Ovary (tissue), 3 donors: ENCODE measurements around the gene PGA3.

Source experiments
- EP300 ChIP-seq: sonication (generic); formaldehyde crosslinking; IDR thresholded peaks from one replicate; pipeline ENCODE4 v1.6.1; 2017; ENCODE audit warnings: antibody characterized with exemption
- POLR2A ChIP-seq: fragments of 450-650 bp; IDR thresholded peaks from one replicate; pipeline ENCODE4 v1.6.1; 2017; ENCODE audit warnings: antibody characterized with exemption, mild to moderate bottlenecking, moderate library complexity
- TF ChIP-seq, protein P1 (sequence below), 3 donors: fragments of 450-650 bp in 2 of 3; fragments of 200-600 bp in 1 of 3; IDR thresholded peaks; one replicate each; pipeline versions ENCODE4 v1.5.1 to v1.8.0; 2016 to 2022; ENCODE audit warnings: antibody characterized with exemption in 3 of 3, mild to moderate bottlenecking in 1 of 3
- donor health status: DM: no; HTN: no; CAD: no.

DNA sequence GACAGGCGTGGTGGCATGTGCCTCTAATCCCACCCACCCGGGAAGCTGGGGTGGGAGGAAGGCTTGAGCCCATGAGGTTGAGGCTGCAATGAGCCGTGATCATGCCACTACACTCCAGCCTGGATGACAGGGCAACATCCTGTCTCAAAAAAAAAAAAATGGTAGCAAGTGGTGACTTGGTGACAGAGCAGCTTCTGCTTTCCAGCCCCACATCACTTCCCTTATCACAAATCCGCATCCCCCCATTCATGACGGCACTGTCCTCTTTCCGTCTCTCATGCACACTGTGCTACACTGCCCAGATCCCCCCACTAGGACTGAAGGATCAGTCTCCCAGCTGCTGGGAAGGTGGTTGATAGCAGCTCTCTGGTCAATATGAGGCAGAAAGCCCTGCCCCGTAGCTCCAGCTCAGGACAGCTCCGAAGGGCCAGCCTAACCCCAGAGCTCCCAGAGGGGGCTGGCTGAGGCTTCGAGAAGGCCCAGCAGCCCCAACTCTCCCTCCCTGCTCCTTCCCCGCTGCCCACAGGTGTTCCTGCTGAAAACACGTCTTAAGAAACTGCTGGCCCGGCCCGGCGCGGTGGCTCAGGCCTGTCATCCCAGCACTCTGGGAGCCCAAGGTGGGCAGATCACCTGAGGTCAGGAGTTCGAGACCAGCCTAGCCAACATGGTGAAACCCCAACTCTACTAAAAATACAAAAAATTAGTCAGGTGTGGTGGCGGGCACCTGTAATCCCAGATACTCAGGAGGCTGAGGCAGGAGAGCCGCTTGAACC, 53.6 kb downstream of the PGA3 start:
- TF ChIP-seq POLR2A, result no peak
- no peak for TF ChIP-seq EP300
- TF ChIP-seq, protein P1, sequence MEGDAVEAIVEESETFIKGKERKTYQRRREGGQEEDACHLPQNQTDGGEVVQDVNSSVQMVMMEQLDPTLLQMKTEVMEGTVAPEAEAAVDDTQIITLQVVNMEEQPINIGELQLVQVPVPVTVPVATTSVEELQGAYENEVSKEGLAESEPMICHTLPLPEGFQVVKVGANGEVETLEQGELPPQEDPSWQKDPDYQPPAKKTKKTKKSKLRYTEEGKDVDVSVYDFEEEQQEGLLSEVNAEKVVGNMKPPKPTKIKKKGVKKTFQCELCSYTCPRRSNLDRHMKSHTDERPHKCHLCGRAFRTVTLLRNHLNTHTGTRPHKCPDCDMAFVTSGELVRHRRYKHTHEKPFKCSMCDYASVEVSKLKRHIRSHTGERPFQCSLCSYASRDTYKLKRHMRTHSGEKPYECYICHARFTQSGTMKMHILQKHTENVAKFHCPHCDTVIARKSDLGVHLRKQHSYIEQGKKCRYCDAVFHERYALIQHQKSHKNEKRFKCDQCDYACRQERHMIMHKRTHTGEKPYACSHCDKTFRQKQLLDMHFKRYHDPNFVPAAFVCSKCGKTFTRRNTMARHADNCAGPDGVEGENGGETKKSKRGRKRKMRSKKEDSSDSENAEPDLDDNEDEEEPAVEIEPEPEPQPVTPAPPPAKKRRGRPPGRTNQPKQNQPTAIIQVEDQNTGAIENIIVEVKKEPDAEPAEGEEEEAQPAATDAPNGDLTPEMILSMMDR (IDR thresholded peaks at IDR 0.05), result no peak
